ENCODE measurements around the gene MYH9.
"Not testable (repeated sequence)": the region's sequence is repeated elsewhere in the genome, so short reads cannot be mapped to it uniquely, and the experiment has no call there.

MYH9 gene

DNA sequence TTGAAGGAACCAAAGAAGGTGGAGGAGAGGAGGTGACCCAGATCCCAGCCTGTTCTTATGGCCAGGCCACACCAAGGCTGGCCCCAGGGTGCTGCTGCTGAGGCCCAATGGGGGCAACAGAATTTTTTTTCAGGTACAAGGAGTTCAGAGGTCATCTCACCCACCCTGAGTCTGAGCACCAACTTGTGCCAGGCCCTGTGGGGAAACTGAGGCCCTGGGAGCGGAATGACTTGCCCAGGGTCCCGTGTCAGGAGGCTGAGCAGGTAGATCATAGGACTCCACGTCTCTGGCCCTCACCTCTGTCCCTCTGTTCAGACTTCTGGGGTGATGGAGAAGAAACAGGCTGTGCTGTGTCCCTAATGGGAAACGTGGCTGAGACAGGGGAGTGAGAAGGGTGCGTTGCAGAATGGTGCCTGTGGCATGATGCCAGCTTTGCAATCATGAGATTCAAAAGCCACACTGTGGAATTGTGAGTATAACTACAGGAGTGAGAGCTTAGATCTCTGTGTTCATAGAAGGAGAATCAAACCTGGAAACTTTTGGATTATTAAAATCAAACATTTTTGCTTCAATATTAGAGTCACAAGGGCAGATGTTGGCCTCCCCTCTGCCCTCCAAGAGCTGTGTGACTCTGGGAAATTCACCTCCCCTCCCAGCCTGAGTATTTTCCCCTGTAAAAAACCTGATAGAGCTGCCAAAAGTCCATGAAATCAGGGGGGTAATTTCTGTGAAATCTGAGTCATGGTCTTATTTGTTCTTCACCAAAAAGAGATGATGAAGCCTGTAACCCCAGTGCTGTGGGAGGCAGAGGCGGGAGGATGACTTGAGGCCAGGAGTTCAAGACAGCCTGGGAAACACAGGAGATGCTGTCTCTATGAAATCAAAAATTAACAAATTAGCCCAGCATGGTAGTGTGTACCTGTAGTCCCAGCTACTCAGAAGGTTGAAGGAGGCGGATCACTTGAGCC lies 134.0 kb downstream of the MYH9 start:
- POLR2A ChIA-PET, result interaction anchor here (0.7 to 1.2 kb wide), 2 partner anchors 15 kb away, joined by 3 to 5 read pairs; partner anchors contain the start of gene APOL2
- TF ChIP-seq ARNT (IDR thresholded peaks at IDR 0.05) (no peak), SP1 (IDR thresholded peaks at IDR 0.05) (no peak), HDGF (IDR thresholded peaks at IDR 0.05; ENCODE audit: borderline replicate concordance) (no peak), LEF1 (IDR thresholded peaks at IDR 0.05; ENCODE audit: borderline replicate concordance) (no peak), SUZ12 (IDR thresholded peaks at IDR 0.05) (no peak), CTBP1 (IDR thresholded peaks at IDR 0.05; ENCODE audit: borderline replicate concordance) (no peak), BHLHE40 (IDR thresholded peaks at IDR 0.05; ENCODE audit: borderline replicate concordance) (no peak), L3MBTL2 (conservative IDR thresholded peaks at IDR 0.05) (no peak), FOXK2 (IDR thresholded peaks at IDR 0.05) (no peak), FOXM1 (IDR thresholded peaks at IDR 0.05; ENCODE audit: borderline replicate concordance) (no peak), TARDBP (IDR thresholded peaks at IDR 0.05) (no peak), FOXA1 (IDR thresholded peaks at IDR 0.05) (no peak), ELF4 (IDR thresholded peaks at IDR 0.05) (no peak), NFRKB (IDR thresholded peaks at IDR 0.05) (no peak), ZNF384 (IDR thresholded peaks at IDR 0.05) (no peak)
- TF ChIP-seq, protein P1, sequence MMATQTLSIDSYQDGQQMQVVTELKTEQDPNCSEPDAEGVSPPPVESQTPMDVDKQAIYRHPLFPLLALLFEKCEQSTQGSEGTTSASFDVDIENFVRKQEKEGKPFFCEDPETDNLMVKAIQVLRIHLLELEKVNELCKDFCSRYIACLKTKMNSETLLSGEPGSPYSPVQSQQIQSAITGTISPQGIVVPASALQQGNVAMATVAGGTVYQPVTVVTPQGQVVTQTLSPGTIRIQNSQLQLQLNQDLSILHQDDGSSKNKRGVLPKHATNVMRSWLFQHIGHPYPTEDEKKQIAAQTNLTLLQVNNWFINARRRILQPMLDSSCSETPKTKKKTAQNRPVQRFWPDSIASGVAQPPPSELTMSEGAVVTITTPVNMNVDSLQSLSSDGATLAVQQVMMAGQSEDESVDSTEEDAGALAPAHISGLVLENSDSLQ (IDR thresholded peaks at IDR 0.05), result no peak

GRCh38 chr22:36252754-36253522 lies 134.8 kb downstream of the MYH9 start, which contains the start of gene APOL1:
Gene APOL1, plus strand, starts transcription at chr22:36253133. Its CDS starts 1,823 bp downstream, at chr22:36254956.
- TF ChIP-seq HDGF (IDR thresholded peaks at IDR 0.05; ENCODE audit: borderline replicate concordance) (no peak), FOXA1 (IDR thresholded peaks at IDR 0.05) (no peak), ARNT (IDR thresholded peaks at IDR 0.05) (no peak), ZNF384 (IDR thresholded peaks at IDR 0.05) (no peak), BHLHE40 (IDR thresholded peaks at IDR 0.05; ENCODE audit: borderline replicate concordance) (no peak), SP1 (IDR thresholded peaks at IDR 0.05) (no peak), LEF1 (IDR thresholded peaks at IDR 0.05; ENCODE audit: borderline replicate concordance) (no peak), NFRKB (IDR thresholded peaks at IDR 0.05) (no peak), TARDBP (IDR thresholded peaks at IDR 0.05) (no peak), ELF4 (IDR thresholded peaks at IDR 0.05) (no peak), CTBP1 (IDR thresholded peaks at IDR 0.05; ENCODE audit: borderline replicate concordance) (no peak), SUZ12 (IDR thresholded peaks at IDR 0.05) (no peak), FOXM1 (IDR thresholded peaks at IDR 0.05; ENCODE audit: borderline replicate concordance) (no peak), L3MBTL2 (conservative IDR thresholded peaks at IDR 0.05) (no peak), FOXK2 (IDR thresholded peaks at IDR 0.05) (no peak)
- TF ChIP-seq, protein P1 (IDR thresholded peaks at IDR 0.05), result no peak
- POLR2A ChIA-PET, result interaction anchor here (1.2 kb wide), 1 partner anchor 14 kb away, joined by 5 read pairs; the partner anchor contains the start of gene APOL2
- CTCF ChIA-PET, result interaction anchor here (1.9 kb wide), 1 partner anchor 14 kb away, joined by 7 read pairs; the partner anchor contains the start of gene APOL2
- no peak for DNase-seq (ENCODE audit: extremely low spot score)

More for the DNA sequence above, 134.0 kb downstream of the MYH9 start:
- CTCF ChIA-PET, result interaction anchor here (1.9 kb wide), 1 partner anchor 15 kb away, joined by 7 read pairs; the partner anchor contains the start of gene APOL2
- DNase-seq (ENCODE audit: extremely low spot score), result no peak

DNA sequence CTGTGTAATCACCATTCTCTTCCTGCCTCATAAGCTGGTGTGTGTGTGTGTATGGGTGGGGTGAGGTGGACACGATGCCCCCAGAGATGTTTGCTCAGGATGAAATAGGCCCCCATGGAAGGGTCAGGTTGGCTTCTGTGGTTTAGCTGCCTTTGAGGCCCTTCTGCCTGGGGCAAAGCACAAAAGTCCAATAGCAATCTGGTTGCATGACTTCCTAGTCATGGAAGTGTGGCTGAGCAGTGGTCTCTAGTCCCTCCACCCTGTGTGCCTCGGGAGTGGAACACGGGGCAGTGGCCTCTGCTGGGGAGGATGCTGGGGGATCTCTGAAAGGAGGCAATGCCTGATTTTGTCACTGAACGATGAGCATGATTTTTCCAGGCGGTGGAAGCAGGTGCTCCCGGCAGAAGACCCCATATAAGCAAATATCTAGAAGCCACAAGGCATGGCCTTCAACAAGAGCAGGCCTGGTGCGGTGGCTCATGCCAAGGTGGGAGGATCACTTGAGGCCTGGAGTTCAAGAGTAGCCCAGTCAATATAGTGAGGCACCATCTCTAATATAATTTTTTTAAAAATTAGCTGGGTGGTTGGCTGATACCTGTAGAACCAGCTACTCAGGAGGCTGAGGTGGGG lies 135.7 kb downstream of the MYH9 start:
- POLR2A ChIA-PET, result interaction anchor here (1.2 kb wide), 1 partner anchor 13 kb away, joined by 5 read pairs; the partner anchor contains the start of gene APOL2
- CTCF ChIA-PET; DNase-seq (ENCODE audit: extremely low spot score): not testable (repeated sequence)

DNA sequence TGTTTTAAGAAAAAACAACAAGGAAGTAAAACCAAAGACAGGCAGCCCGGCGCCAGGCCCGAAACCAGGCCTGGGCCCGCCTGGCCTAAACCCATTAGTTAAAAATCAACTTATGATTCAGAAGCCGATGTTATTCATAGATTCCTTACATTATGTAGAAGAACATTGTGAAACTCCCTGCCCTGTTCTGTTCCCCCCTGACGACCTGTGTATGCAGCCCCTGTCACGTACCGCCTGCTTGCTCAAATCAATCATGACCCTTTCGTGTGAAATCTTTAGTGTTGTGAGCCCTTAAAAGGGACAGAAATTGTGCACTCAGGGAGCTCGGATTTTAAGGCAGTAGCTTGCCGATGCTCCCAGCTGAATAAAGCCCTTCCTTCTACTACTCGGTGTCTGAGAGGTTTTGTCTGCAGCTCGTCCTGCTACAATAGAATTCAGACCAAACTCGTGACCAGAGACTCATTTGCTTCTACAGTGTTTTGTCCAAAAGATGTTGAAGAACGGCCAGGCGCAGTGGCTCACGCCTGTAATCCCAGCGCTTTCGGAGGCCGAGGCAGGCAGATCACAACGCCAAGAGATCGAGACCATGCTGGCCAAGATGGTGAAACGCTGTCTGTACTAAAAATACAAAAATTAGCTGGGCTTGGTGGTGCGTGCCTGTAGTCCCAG lies 137.3 kb downstream of the MYH9 start:
- CTCF ChIA-PET; DNase-seq (ENCODE audit: extremely low spot score): not testable (repeated sequence)
- POLR2A ChIA-PET, result interaction anchor here (2.8 kb wide), 1 partner anchor 11 kb away, joined by 13 read pairs; the partner anchor contains the start of gene APOL2

DNA sequence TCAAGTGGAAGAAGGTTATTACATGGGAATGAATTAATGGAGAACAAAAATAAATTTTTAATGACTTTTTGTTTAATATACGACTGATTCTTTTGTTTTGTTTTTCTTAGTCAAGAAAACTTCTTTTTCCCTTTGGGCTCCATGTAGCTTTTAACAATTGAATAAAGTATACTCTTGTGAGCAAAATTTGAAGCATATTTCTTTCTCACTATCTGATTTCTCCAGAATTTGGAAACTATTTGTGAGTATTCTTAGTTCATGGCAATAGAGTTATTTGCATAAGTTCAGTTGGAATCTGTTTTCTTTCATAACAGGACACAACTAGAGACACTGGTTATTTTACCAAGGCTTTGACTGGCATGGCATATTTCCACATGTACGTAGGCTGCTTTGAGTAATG lies 138.6 kb downstream of the MYH9 start:
- ChIA-PET CTCF (no interaction called here), POLR2A (interaction anchor here (2.8 kb wide), 1 partner anchor 9 kb away, joined by 13 read pairs; the partner anchor contains the start of gene APOL2)
- TF ChIP-seq ELF4 (IDR thresholded peaks at IDR 0.05) (no peak), L3MBTL2 (conservative IDR thresholded peaks at IDR 0.05) (no peak), FOXA1 (IDR thresholded peaks at IDR 0.05) (no peak), TARDBP (IDR thresholded peaks at IDR 0.05) (no peak), FOXM1 (IDR thresholded peaks at IDR 0.05; ENCODE audit: borderline replicate concordance) (no peak), BHLHE40 (IDR thresholded peaks at IDR 0.05; ENCODE audit: borderline replicate concordance) (no peak), SP1 (IDR thresholded peaks at IDR 0.05) (no peak), ZNF384 (IDR thresholded peaks at IDR 0.05) (no peak), FOXK2 (IDR thresholded peaks at IDR 0.05) (no peak), CTBP1 (IDR thresholded peaks at IDR 0.05; ENCODE audit: borderline replicate concordance) (no peak), ARNT (IDR thresholded peaks at IDR 0.05) (no peak), HDGF (IDR thresholded peaks at IDR 0.05; ENCODE audit: borderline replicate concordance) (no peak), LEF1 (IDR thresholded peaks at IDR 0.05; ENCODE audit: borderline replicate concordance) (no peak), SUZ12 (IDR thresholded peaks at IDR 0.05) (no peak), NFRKB (IDR thresholded peaks at IDR 0.05) (no peak)
- TF ChIP-seq, protein P1 (IDR thresholded peaks at IDR 0.05), result no peak
- no peak for DNase-seq (ENCODE audit: extremely low spot score)

All from HEK293T (cell line).